HG02943 (cell line): ENCODE results near the gene SLC30A2.

Experiments used
- ATAC-seq: cut with Tn5 transposase; IDR thresholded peaks from one replicate; pipeline ENCODE4 v1.9.1; 2021; ENCODE audit warnings: mild to moderate bottlenecking, low read depth, moderate library complexity; ENCODE audit not compliant: unreplicated experiment

Gene SLC30A2

DNA sequence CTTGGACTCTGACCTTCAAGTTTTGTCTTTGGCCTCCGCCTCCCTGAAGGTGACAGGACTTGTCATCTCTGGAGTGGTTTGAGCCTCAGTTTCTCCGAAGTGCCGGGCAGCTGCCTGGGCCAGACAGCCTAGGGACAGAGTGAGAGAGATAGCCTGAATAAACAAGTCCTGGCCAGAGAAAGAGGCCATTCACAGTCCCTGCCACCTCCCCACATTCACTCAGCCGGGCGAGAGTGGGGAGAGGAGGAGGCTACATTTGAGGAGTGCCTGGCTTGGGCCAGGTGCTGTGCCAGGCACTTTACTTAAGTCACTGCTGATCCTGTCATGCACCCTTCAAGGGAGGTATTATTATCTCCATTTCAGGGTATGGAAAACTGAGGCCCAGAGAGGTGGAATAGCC lies 20.9 kb downstream of the SLC30A2 start:
- ATAC-seq: no peak

DNA sequence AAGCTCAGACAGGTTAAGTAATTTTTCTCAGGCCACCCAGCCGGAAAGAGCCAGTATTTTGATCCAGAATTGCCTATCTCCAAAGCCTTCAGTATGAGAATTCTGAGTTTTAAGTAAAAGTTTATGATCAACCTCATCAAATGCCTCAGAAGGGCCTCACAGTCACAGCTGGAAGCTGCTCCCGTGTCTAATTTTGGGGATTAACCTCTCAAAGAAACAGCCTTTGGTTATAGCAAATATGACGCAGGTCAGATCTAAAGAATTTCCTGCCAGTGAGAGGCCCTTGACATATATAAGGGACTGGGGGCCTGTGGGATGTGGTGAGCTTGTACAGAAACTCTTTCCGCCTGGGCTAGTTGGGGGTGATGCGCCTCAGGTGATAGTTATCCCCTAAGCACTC lies 22.1 kb downstream of the SLC30A2 start:
- ATAC-seq: no peak

DNA sequence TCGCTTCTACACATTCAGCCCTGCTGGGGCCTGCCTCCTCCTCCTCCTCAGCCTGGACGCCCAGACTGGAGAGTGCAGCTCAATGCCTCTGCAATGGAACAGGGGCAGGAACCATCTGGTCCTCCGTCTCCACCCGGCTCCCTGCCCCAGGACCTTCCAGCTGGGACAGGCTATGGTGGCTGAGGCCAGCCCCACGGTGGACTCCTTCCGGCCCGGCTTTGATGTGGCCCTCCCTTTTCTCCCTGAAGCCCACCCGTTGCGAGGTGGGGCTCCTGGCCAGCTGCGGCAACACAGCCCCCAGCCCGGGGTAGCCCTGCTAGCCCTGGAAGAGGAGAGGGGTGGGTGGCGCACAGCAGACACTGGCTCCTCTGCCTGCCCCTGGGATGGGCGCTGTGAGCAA lies 22.9 kb downstream of the SLC30A2 start:
- no peak for ATAC-seq

DNA sequence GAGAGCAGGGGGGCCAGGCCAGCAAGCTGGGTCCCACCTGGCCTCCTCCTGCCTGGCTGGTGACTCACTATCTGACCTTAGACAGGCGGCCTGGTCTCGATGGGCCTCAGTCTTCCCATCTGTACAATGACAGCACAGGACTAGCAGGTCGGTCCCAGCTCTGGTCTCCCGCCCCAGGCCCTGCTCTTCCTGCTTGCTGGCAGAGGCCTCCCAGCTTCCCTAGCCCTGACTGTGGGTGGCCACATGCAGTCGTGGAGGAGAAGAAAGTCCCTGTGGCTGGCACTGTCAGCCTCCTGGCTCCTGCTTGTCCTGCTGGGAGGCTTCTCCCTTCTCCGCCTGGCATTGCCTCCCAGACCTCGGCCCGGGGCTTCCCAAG lies 23.5 kb downstream of the SLC30A2 start:
- no peak for ATAC-seq

DNA sequence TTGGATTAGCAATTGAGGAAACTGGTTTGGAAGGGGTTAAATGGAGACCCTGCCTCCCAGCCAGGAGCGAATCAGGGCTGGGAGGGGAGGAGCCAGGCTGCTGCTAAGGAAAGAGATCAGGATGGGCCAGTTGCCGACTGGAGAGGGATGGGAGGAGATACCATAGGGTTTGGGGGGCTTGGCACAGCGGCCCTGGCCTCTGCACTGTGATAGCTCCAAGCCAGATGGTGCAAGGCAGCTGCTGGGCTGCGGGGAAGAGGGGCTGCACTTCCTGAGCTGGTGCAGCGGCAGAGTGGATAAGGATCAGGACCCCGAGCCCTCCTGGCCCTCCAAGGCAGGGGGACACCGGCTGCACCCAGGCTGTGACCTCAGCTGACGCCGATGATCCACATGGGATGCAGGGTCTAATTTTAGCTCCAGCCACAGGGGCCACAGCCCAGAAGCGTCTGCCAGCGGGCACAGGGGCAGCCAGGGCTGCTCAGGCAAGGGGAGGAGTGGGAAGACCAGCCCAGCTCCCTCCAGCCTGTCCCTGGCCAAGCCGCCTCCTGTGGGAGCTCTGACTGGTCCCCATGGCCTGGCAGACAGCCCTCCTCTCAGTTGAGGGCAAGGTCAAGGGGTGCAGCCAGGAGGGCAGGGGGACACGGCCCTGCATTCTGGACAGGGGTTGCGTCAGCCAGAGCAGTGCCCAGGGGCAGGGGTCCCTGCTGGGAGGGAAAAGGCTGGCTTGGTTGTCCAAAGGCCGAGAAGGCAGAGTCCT lies 24.1 kb downstream of the SLC30A2 start, which contains the start of gene EXTL1:
EXTL1 (plus strand) TSS at position 129 of the 757 bp plus-strand sequence. CDS start 872 bp downstream, outside the sequence.
- ATAC-seq: no peak

DNA sequence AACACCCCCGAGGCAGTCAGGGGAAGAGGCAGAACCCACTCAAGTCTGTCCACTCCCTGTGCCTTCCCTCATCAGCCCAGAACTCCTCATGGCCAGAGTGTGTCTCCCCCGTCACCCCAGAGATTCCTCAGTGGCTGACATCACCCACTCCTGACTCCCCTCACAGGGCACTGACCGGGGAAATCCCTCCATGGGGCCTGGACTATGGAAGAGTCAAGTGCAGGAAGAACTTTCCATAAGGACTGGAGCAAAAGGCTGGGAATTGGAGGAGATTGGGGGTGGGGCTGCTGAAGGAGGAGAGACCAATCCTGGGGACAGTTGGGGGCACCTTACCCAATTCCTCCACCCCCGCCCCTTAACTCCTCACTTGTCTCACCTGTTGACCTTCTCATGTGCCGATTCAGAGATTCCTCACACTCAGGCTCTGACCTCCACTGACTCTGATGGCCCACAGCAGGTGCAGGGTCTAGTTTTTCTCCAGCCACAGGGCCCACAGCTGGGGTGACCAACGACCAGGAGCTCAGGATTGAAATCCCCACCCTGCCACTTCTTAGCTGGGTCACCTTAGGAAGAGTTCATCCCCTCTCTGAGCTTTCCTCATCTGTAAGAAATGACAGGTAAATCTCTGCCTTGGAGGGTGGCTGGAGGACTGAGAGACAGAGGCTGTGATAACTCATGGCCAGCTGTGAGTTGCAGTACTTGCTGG lies 24.8 kb downstream of the SLC30A2 start:
- no peak for ATAC-seq

DNA sequence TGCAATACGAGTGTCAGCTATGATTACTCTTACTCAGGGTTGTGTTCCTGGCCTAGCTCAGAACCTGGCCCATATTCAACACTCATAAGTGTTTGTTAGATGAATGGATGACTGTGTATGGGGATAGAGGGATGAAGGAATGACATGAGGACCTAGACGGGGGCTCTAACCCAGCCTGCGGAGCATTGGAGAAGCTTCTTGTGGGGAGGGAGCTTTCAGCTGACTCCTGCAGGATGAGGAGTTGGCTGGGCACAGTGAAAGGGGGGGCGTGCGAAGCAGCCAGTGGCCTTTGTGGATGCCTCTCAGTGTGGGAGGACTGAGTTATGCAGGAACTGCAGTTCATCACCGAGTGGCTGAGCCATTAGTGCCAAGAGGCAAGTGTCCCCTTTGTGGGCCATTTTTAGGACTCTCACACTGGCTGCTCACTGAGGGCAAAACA lies 25.6 kb downstream of the SLC30A2 start:
- no peak for ATAC-seq

DNA sequence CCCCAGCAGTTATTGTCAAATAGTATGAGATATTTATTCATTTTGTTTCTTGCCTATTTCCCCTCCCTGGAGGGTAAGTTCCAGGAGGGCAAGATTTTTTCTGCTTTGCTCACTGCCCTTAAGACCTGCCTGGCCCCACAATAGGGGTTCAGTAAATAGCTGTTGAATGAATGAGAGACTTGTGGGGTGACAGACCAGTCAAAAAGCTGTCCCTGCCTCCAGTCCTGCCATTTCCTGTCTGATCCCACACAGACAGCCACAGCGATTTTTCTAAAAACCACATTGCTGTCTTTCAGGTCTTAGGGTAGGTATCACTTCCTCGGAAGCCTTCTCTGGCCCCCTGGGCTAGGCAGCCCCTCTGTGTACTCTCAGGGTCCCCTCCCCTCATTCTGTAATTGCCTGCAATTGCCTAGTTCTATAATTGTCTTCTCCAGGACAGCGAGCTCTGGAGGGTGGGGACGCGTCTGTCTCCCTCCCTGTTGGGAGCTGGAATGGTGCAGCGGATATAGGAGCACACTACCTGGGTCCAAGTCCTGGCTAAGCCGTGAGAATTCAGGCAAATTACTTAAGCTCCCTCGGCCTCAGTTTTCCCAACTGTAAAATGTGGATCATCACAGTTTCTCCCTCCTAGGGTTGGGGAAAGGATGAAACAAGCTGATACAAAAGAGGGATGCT lies 26.1 kb downstream of the SLC30A2 start:
- no peak for ATAC-seq

DNA sequence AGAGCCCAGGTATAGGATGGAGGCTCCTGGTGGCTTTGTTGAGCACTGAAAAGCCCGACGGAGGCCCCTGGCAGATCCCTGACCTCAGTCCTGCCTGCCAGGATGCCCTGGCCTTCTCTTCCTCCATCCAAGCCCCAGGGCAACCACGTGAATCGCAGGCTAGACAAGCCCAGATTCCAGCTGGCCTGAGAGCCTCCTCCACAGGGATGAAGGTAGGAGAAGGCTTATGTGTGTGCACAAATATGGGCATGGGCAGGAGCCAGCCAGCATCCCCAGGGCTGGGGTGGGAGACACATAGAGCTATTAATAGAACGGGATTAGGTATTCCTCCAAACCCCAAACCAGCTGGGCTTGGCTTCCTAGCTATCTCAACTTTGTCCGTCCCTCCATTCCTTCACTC lies 28.3 kb downstream of the SLC30A2 start:
- no peak for ATAC-seq

DNA sequence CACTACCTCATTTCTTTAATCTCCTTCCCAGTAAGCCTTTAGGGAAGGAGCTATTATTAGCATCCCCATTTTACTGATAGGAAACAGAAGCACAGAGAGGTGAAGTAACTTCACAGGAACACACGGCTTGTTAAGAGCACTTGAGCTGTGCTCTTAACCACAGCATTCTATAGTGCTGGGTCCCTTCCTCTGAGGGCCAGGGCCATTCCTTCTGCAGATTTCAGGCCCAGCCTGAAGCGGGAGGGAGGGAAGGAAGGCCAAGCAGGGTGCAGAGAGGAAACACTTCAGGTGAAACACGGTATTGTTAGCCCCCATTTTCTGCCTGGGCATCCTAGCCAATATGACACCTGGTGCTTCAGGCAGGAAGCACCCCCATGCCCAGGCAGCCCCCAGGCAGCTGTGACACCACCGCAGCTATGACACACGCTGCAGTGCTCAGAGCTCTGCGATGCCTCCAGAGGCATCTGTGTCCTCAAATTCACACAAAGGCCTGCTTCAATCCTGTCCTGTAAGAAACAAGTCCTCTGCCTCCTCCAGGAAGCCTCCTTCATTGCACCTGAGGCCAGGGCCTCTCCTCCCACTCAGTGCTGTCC lies 28.9 kb downstream of the SLC30A2 start:
- ATAC-seq: no peak

DNA sequence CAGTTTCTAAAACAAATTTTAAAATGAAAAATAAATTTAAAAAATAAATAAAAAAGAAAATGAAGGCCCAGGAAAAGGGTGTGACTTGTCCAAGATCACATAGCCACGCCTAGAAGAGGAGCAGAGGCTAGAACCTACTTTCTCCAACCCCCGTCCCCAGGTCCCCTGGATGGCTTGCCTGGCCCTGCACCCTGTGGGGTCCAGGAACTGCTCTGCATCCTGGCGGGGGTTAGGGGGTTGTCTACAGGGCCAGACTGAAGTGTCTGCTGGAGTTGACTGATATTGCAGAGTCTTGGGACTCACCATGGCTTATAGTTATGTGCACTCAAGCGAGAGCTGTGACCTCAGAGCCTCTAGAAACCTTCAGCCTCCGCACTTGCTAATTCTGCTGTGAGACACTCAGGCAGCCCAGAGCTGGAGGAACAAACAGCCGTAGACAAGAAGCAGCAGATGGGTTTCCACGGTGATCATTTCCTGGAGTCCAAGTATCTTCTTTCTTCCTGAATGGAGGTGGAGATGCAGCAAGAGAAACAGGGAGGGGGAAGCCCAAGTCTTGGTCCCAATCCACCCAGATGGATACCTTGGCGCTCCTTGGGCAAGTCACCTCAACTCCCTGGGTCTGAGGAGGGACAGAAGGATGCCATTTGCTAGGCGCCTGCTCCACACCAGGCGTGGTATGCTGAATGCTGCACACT lies 29.5 kb downstream of the SLC30A2 start:
- no peak for ATAC-seq

DNA sequence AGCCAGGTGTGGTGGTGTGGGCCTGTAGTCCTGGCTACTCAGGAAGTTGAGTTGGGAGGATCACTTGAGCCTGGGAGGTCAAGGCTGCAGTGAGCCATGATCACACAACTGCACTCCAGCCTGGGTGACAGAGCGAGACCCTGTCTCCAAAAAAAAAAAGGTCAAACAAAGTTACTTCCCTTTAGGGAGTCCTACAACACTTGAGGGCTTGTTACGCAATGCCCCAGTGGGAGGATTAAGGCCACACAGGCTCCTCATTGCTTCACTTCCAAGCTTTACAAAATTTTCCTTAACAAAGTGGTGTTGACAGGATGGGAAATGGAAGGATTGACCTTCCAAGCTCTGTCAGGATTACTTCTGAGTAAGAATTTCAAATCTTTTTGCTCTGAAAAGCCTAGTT lies 30.6 kb downstream of the SLC30A2 start:
- no peak for ATAC-seq

DNA sequence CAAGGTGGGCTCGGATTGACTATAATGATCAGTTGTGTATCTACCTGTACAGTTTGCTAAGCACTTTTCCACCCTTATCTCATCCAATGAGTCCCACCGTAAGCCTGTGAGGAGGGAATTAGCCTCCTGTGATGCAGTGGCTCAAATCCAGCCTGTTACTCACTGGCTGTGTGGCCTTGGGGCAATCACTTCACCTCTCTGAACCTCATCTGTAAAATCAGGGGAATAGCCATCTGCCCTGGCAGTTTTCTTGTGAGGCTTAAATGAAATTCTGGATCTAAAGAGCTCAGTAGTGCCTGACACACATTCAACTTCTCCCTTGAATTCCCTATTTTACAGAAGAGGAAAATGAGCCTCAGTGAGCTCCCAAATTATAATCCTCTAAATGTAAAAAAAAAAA lies 31.7 kb downstream of the SLC30A2 start:
- no peak for ATAC-seq

DNA sequence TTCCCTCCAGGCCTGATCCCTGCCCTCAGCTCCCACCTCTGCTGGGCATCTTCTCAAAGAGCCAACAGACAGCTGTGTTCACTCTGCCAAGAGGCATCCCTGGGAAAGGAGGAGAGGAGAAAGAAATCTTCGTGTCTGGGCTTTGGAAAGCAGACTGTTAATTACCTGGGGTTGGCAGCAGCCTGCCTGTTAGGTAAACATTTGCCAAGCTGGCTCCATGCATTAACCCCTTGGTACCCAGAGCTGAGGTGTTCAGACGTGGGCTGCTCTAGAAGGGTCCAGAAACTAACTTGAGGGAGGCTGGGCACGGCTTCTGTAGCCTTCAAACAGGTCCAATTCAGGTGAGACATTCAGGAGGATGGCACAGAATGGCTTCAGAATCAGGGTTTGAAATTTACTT lies 33.1 kb downstream of the SLC30A2 start:
- ATAC-seq: no peak

DNA sequence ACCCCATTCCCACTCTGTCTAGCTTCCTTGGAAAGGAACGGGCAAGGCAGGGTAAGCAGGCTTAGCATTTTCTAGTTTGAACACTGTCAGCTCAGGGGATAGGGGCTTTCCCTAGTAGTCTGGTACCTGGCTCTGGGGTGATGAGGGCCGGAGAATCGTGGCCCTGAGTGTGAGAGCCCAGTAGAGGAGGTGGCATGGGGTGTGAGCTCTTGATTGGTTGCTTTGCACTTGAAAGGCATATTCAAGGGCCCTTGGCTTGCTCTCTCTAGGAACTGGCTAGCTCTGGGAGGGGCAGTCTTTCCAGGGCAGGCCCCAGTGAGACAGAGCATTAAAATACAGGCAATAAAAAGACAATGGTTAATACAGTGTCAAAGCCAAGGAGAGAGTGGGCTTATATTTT lies 35.1 kb downstream of the SLC30A2 start:
- ATAC-seq: no peak

DNA sequence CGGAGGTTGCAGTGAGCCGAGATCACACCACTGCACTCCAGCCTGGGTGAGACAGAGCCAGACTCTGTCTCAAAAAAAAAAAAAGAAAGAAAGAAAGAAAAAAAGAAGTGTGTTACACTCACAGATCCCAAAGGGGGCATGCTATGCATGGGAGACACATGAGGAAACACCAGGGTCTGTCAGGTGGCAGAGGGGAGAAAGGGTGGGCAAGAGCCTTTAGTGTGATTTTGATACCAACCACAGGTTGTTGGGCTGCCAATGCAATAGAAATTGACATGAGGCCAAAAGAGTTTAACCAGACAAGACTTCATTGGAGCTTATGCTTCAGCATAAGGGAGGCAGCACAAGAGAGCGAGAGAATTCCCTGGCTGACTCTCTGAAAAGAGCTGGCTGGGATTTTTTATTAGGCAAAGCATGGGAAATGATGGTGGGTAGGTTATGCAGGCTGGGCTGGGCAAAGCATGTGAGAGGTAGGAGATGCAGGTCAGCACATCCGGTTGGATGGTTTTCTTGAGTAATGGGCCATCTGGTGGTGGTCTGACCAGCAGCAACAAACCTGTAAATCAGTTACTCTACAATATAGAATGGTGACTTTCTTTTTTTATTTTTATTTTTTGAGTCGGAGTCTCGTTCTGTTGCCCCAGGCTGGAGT lies 36.0 kb downstream of the SLC30A2 start:
- ATAC-seq: no peak

DNA sequence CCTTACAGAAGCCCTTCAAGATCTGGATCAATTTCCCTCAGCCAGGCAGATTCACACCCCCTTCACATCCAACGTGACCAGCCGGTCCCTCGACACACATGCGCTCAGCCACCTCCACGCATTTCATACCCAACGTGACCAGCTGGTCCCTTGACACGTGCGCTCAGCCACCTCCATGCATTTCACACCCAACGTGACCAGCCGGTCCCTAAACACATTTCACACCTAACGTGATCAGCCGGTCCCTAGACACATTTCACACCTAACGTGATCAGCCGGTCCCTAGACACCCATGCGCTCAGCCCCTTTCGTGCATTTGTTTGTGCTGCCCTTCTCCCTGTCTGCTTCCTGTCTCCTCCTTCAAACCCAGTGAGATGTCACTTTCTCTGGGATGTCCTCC lies 39.2 kb downstream of the SLC30A2 start:
- no peak for ATAC-seq

DNA sequence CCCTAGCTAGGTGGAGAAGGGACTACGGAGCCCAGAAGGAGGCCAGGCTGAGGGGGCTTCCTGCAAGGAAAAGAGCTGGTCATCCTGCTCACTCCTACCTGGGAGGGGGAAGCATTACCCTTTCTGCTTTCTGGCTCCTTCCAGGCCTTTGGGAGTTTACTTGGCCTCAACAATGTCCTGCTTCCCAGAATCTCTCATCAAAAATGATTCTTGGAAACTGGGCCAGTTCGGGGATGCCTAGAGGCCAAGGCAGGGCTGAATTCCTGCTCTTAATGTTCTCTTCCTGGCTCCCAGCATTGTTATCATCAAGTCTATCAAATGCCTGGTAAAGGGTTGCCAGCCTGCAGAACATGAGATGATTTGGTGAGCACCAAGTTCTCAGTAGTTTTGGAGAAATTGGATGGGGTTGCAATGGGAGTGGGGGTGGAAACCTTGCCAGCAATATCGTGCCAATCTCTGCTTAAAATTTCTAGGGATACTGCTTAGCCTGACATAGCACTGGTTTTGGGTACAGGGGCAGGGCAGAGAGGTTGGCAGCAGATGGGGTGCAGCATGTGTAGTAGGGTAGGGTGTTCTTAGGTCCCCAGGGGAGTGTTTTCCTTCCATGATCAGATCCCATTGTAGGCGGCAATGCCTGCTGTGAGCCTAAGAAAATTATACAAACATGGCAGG lies 40.3 kb downstream of the SLC30A2 start:
- ATAC-seq: no peak

DNA sequence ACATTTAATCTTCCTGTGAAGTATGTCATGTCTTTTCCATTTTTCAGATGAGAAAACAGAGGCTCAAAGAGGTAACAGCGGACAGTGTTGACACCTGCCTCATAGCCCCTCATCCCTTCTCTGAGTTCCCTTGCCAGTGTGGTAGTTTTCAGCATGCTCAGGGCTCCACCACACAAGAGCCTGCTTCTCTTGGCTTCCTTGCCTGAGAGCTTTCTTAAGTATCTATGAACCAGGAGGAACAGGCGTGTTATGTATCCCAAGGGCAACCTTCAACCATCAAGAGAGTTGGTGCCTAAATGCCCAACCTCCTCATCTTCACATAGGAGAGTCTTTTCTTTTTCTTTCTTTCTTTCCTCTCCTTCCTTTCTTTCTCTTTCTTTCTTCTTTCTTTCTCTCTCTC lies 42.2 kb downstream of the SLC30A2 start:
- ATAC-seq: no peak

DNA sequence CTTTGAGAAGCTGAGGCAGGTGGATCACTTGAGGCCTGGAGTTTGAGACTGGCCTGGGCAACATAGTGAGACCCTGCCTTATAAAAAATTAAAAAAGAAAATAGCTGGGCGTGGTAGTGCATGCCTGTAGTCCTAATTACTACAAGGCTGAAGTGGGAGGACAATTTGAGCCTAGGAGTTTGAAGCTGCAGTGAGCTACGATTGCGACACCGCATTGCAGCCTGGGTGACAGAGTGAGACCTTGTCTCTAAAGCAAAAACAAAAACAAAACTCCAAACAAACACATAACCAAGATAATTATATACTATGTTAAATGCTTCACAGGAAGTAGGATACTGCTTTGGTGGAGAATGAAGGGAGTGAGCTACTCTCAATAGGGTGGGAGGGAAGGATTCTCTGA lies 42.7 kb downstream of the SLC30A2 start:
- no peak for ATAC-seq
